Naive thymus-derived CD8-positive, alpha-beta T cell (primary cell): Measurements from ENCODE around the gene KANSL3. TPM values are rescaled to one million over a fixed set of nuclear protein-coding genes. Genes with fewer than 3 reads are reported as not detected.

ENCODE experiments used
- ATAC-seq, 2 donors: fragments of 150-1000 bp; cut with Tn5 transposase in 1 of 2; sonication (Bioruptor Pico), chemical (Tn5 transposase) in 1 of 2; 1 replicate in 1 of 2; 2 replicates in 1 of 2; pipeline ENCODE4 v1.10.0; 2021; ENCODE audit warnings: mild to moderate bottlenecking in 2 of 2, moderate library complexity in 2 of 2
- POLR2A ChIA-PET: fragments of 350-600 bp; sonication (Branson Sonifier 250); formaldehyde crosslinking; loops from one replicate; lab custom pipeline; 2021; ENCODE audit warnings: antibody characterized with exemption; lab: Charles Lee
- DNase-seq, 10 donors: peaks; one replicate each; pipeline versions ENCODE4 v3.0.0 to v3.0.0-alpha.2; 2020 to 2022
- H3K27ac Mint-ChIP-seq, 10 donors: one replicate each; pipeline ENCODE4 v1.8.0; 2020 to 2022; ENCODE audit warnings: mild to moderate bottlenecking in 10 of 10, mixed read lengths in 10 of 10, moderate library complexity in 4 of 10, inconsistent platforms in 1 of 10
- H3K27me3 Mint-ChIP-seq, 5 donors: one replicate each; pipeline ENCODE4 v1.8.0; 2021 to 2022; ENCODE audit warnings: mixed read lengths in 5 of 5
- H3K36me3 Mint-ChIP-seq, 3 donors: one replicate each; pipeline ENCODE4 v1.8.0; 2020 to 2022; ENCODE audit warnings: mixed read lengths in 3 of 3, mild to moderate bottlenecking in 2 of 3, inconsistent platforms in 1 of 3
- H3K4me1 Mint-ChIP-seq, 4 donors: one replicate each; pipeline ENCODE4 v1.8.0; 2021 to 2022; ENCODE audit warnings: mixed read lengths in 4 of 4
- H3K4me3 Mint-ChIP-seq, 10 donors: one replicate each; pipeline ENCODE4 v1.8.0; 2020 to 2022; ENCODE audit warnings: mild to moderate bottlenecking in 10 of 10, mixed read lengths in 10 of 10, moderate library complexity in 6 of 10, inconsistent platforms in 1 of 10
- H3K9me3 Mint-ChIP-seq, 9 donors: one replicate each; pipeline ENCODE4 v1.8.0; 2020 to 2022; ENCODE audit warnings: mixed read lengths in 9 of 9, mild to moderate bottlenecking in 3 of 9, inconsistent platforms in 1 of 9, moderate library complexity in 1 of 9
- polyA plus RNA-seq, 3 donors: library from polyadenylated mRNA; unstranded; fragments of 300-500 nt; fragmentation: Illumina TruSeq; gene quantifications; one replicate each; pipeline ENCODE4 v1.2.3, GENCODE V29; 2021
- total RNA-seq, 8 experiments: library from RNA in 2 of 8; stranded (reverse) in 2 of 8; gene quantifications; one replicate each; pipeline ENCODE4 v1.2.3 and lab custom pipeline; 2021 to 2026

The KANSL3 gene
- total and polyA plus RNA-seq, 5 experiments from 2014 or later, result 8.3 to 61.8 (median 18.2) TPM

- Mint-ChIP-seq H3K4me3 (no peak overlapping the region), H3K27me3 (peaks cover 0 to 4% (median 0%) of the 10 kb centered on the region in 5 donors), H3K36me3 (no peaks in the 10 kb centered on the region), H3K9me3 (no peaks in the 10 kb centered on the region), H3K27ac (peak overlapping the region in 1 of 10 donors; percentile 16), H3K4me1 (peaks cover 0 to 2% (median 0%) of the 10 kb centered on the region in 4 donors)
- no peak for DNase-seq
- no peak for ATAC-seq
- POLR2A ChIA-PET, result no interaction called here
Measured at GRCh38 chr2:96648306-96648930, 10.3 kb upstream of the KANSL3 start.

GRCh38 chr2:96647681-96648080 is 9.6 kb upstream of the KANSL3 start:
- POLR2A ChIA-PET, result no interaction called here
- peaks cover 0 to 4% (median 0%) of the 10 kb centered on the region in 5 donors for H3K27me3 Mint-ChIP-seq
- H3K4me3 Mint-ChIP-seq, result no peak overlapping the region
- DNase-seq (no peak), ATAC-seq (no peak)
- H3K4me1 Mint-ChIP-seq, result peaks cover 0 to 2% (median 0%) of the 10 kb centered on the region in 4 donors
- H3K9me3 Mint-ChIP-seq, result no peaks in the 10 kb centered on the region
- H3K27ac Mint-ChIP-seq, result no peak overlapping the region
- no peaks in the 10 kb centered on the region for H3K36me3 Mint-ChIP-seq

- no peaks in the 10 kb centered on the region for H3K9me3 Mint-ChIP-seq
- H3K4me3 Mint-ChIP-seq, result no peak within 1 kb of the TSS
- DNase-seq (no peak), ATAC-seq (no peak)
- peaks cover 0 to 6% (median 3%) of the 10 kb centered on the region in 4 donors for H3K4me1 Mint-ChIP-seq
- H3K27me3 Mint-ChIP-seq, result peaks cover 0 to 2% (median 0%) of the 10 kb centered on the region in 5 donors
- H3K27ac Mint-ChIP-seq, result peak within 1 kb of the TSS in 1 of 10 donors; percentile 31
- H3K36me3 Mint-ChIP-seq, result no peaks in the 10 kb centered on the region
- POLR2A ChIA-PET, result interaction anchor here (0.6 kb wide), 1 partner anchor 33 kb away, joined by 3 read pairs; no protein-coding TSS in a partner anchor
Measured at GRCh38 chr2:96642564-96643360, 4.7 kb upstream of the KANSL3 start, which contains the start of gene FER1L5. Gene FER1L5 (plus strand): TSS chr2:96642764. CDS start chr2:96642837, 73 bp downstream.

- Mint-ChIP-seq H3K4me3 (peak overlapping the region; percentile 79 to 97 (median 94)), H3K36me3 (peaks cover 0 to 28% (median 8%) of the 10 kb centered on the region in 3 donors), H3K4me1 (peaks cover 17 to 46% (median 39%) of the 10 kb centered on the region in 4 donors), H3K27me3 (peaks cover 0 to 2% (median 0%) of the 10 kb centered on the region in 5 donors), H3K9me3 (no peaks in the 10 kb centered on the region), H3K27ac (peak overlapping the region; percentile 85 to 97 (median 94))
- ATAC-seq, result peak; percentile 84
- POLR2A ChIA-PET, result interaction anchor here (0.7 to 2.6 kb wide), 10 partner anchors 9 to 301 kb away, joined by 3 to 11 read pairs (median 4); partner anchors contain the start of genes ARID5A and CNNM4
- peak in 9 of 10 donors; percentile 23 to 82 (median 77) for DNase-seq
Measured at GRCh38 chr2:96637385-96638143, 548 bp downstream of the KANSL3 start.

- H3K4me1 Mint-ChIP-seq, result peaks cover 17 to 51% (median 43%) of the 10 kb centered on the region in 4 donors
- no peaks in the 10 kb centered on the region for H3K9me3 Mint-ChIP-seq
- peaks cover 0 to 37% (median 8%) of the 10 kb centered on the region in 3 donors for H3K36me3 Mint-ChIP-seq
- H3K4me3 Mint-ChIP-seq, result peak overlapping the region; percentile 79 to 97 (median 94)
- POLR2A ChIA-PET, result interaction anchor here (0.7 to 2.6 kb wide), 7 partner anchors 8 to 163 kb away, joined by 3 to 11 read pairs (median 4); partner anchors contain the start of genes ARID5A and CNNM4
- peaks cover 0 to 2% (median 0%) of the 10 kb centered on the region in 5 donors for H3K27me3 Mint-ChIP-seq
- DNase-seq (no peak), ATAC-seq (no peak)
- peak overlapping the region; percentile 85 to 97 (median 94) for H3K27ac Mint-ChIP-seq
Measured at GRCh38 chr2:96636551-96637171, 1.5 kb downstream of the KANSL3 start.

GRCh38 chr2:96633641-96634040 is 4.5 kb downstream of the KANSL3 start:
- no peak for DNase-seq
- Mint-ChIP-seq H3K27me3 (no peaks in the 10 kb centered on the region), H3K27ac (peak overlapping the region in 1 of 10 donors; percentile 23), H3K4me3 (no peak overlapping the region), H3K4me1 (peaks cover 22 to 64% (median 48%) of the 10 kb centered on the region in 4 donors), H3K36me3 (peaks cover 0 to 64% (median 14%) of the 10 kb centered on the region in 3 donors), H3K9me3 (no peaks in the 10 kb centered on the region)
- no peak for ATAC-seq
- POLR2A ChIA-PET, result interaction anchor here (0.7 kb wide), 1 partner anchor 95 kb away, joined by 3 read pairs; no protein-coding TSS in a partner anchor

GRCh38 chr2:96631804-96632435 is 6.2 kb downstream of the KANSL3 start:
- DNase-seq, result no peak
- peaks cover 19 to 58% (median 43%) of the 10 kb centered on the region in 4 donors for H3K4me1 Mint-ChIP-seq
- no peaks in the 10 kb centered on the region for H3K9me3 Mint-ChIP-seq
- H3K36me3 Mint-ChIP-seq, result peaks cover 0 to 81% (median 17%) of the 10 kb centered on the region in 3 donors
- POLR2A ChIA-PET, result interaction anchor here (1.2 kb wide), 1 partner anchor 108 kb away, joined by 3 read pairs; the partner anchor contains the start of gene LMAN2L
- H3K27me3 Mint-ChIP-seq, result no peaks in the 10 kb centered on the region
- peak overlapping the region in 2 of 10 donors; percentile 46 to 52 for H3K27ac Mint-ChIP-seq
- ATAC-seq, result no peak
- H3K4me3 Mint-ChIP-seq, result no peak overlapping the region

GRCh38 chr2:96626553-96626942 is 11.6 kb downstream of the KANSL3 start:
- H3K27me3 Mint-ChIP-seq, result no peaks in the 10 kb centered on the region
- DNase-seq (no peak), ATAC-seq (no peak)
- H3K4me3 Mint-ChIP-seq, result no peak overlapping the region
- H3K36me3 Mint-ChIP-seq, result peaks cover 0 to 80% (median 9%) of the 10 kb centered on the region in 3 donors
- H3K4me1 Mint-ChIP-seq, result peaks cover 9 to 31% (median 21%) of the 10 kb centered on the region in 4 donors
- POLR2A ChIA-PET, result interaction anchor here (0.6 kb wide), 1 partner anchor 143 kb away, joined by 4 read pairs; no protein-coding TSS in a partner anchor
- peak overlapping the region in 1 of 10 donors; percentile 13 for H3K27ac Mint-ChIP-seq
- H3K9me3 Mint-ChIP-seq, result no peaks in the 10 kb centered on the region

GRCh38 chr2:96625571-96626552 is 12.2 kb downstream of the KANSL3 start:
- POLR2A ChIA-PET, result interaction anchor here (0.6 kb wide), 1 partner anchor 143 kb away, joined by 4 read pairs; no protein-coding TSS in a partner anchor
- Mint-ChIP-seq H3K9me3 (no peaks in the 10 kb centered on the region), H3K27me3 (no peaks in the 10 kb centered on the region), H3K4me3 (no peak overlapping the region), H3K4me1 (peaks cover 9 to 26% (median 18%) of the 10 kb centered on the region in 4 donors), H3K36me3 (peaks cover 0 to 80% (median 9%) of the 10 kb centered on the region in 3 donors), H3K27ac (peak overlapping the region in 4 of 10 donors; percentile 12 to 28 (median 14))
- ATAC-seq (no peak), DNase-seq (no peak)

GRCh38 chr2:96623116-96623515 is 15.0 kb downstream of the KANSL3 start:
- POLR2A ChIA-PET, result no interaction called here
- DNase-seq (no peak), ATAC-seq (no peak)
- Mint-ChIP-seq H3K27me3 (no peaks in the 10 kb centered on the region), H3K27ac (peak overlapping the region in 1 of 10 donors; percentile 42), H3K36me3 (peaks cover 0 to 75% (median 9%) of the 10 kb centered on the region in 3 donors), H3K4me3 (no peak overlapping the region), H3K4me1 (peaks cover 10 to 20% (median 16%) of the 10 kb centered on the region in 4 donors), H3K9me3 (no peaks in the 10 kb centered on the region)
